GM12874 (cell line): ENCODE data around the gene ATPAF2.

ENCODE experiments used
- CTCF ChIP-seq: IDR thresholded peaks from 2 replicates; pipeline ENCODE4 v1.5.1; 2011; ENCODE audit warnings: low read depth, mild to moderate bottlenecking, control low read depth, low read length, moderate library complexity; ENCODE audit not compliant: insufficient read depth

Gene ATPAF2

GRCh38 chr17:18006495-18007239 lies 32.3 kb downstream of the ATPAF2 start:
- TF ChIP-seq CTCF: no peak

- no peak for TF ChIP-seq CTCF
Measured at GRCh38 chr17:18005496-18005895, 33.5 kb downstream of the ATPAF2 start.

GRCh38 chr17:18004884-18005305 lies 34.1 kb downstream of the ATPAF2 start:
- TF ChIP-seq CTCF: peak; percentile 22; the same call in 1 of the 2 replicates

- TF ChIP-seq CTCF: no peak
Measured at GRCh38 chr17:18004345-18004744, 34.6 kb downstream of the ATPAF2 start.

- TF ChIP-seq CTCF: no peak
Measured at GRCh38 chr17:18002171-18002570, 36.8 kb downstream of the ATPAF2 start.

GRCh38 chr17:18000030-18000408 lies 38.9 kb downstream of the ATPAF2 start:
- TF ChIP-seq CTCF: no peak

GRCh38 chr17:17999364-18000029 lies 39.5 kb downstream of the ATPAF2 start:
- TF ChIP-seq CTCF: no peak
